Right atrium auricular region (tissue), 2 donors: ENCODE results near the gene ENG. TPM values are rescaled to one million over a fixed set of nuclear protein-coding genes. Genes with fewer than 3 reads are reported as not detected.

Experiments
- DNase-seq: peaks from one replicate; pipeline ENCODE4 v3.0.0-alpha.2; 2019; ENCODE audit warnings: low spot score
- H3K27ac ChIP-seq, 2 donors: fragments of 200-600 bp; sonication (generic); 1 replicate in 1 of 2; 2 replicates in 1 of 2; pipeline ENCODE4 v1.5.1; 2016 to 2019
- H3K27me3 ChIP-seq, 2 donors: fragments of 200-600 bp; sonication (generic); one replicate each; pipeline versions ENCODE4 v1.5.1 to v1.6.0; 2017 to 2019
- H3K36me3 ChIP-seq: fragments of 200-600 bp; sonication (generic); one replicate; pipeline ENCODE4 v1.5.1; 2016
- H3K4me1 ChIP-seq, 2 donors: fragments of 200-600 bp; sonication (generic); one replicate each; pipeline versions ENCODE4 v1.5.1 to v1.6.0; 2017 to 2019
- H3K4me3 ChIP-seq, 2 donors: fragments of 200-600 bp; sonication (generic); 1 replicate in 1 of 2; 2 replicates in 1 of 2; pipeline ENCODE4 v1.5.1; 2017 to 2019; ENCODE audit warnings: mild to moderate bottlenecking in 1 of 2, moderate library complexity in 1 of 2
- H3K9me3 ChIP-seq, 2 donors: fragments of 200-600 bp; sonication (generic); one replicate each; pipeline ENCODE4 v1.5.1; 2019
- CTCF ChIP-seq, 2 donors: fragments of 200-600 bp; sonication (generic); IDR thresholded peaks; one replicate each; pipeline ENCODE4 v1.5.1; 2019; ENCODE audit warnings: antibody characterized with exemption in 2 of 2
- total RNA-seq, 2 donors: library from RNA; depleted of rRNA; stranded (reverse); fragments of >200 nt; gene quantifications; one replicate each; pipeline ENCODE4 v1.1.0, GENCODE V29; 2016

Gene ENG
- total RNA-seq, 2 donors from 2014 or later = 142 to 511 TPM

DNA sequence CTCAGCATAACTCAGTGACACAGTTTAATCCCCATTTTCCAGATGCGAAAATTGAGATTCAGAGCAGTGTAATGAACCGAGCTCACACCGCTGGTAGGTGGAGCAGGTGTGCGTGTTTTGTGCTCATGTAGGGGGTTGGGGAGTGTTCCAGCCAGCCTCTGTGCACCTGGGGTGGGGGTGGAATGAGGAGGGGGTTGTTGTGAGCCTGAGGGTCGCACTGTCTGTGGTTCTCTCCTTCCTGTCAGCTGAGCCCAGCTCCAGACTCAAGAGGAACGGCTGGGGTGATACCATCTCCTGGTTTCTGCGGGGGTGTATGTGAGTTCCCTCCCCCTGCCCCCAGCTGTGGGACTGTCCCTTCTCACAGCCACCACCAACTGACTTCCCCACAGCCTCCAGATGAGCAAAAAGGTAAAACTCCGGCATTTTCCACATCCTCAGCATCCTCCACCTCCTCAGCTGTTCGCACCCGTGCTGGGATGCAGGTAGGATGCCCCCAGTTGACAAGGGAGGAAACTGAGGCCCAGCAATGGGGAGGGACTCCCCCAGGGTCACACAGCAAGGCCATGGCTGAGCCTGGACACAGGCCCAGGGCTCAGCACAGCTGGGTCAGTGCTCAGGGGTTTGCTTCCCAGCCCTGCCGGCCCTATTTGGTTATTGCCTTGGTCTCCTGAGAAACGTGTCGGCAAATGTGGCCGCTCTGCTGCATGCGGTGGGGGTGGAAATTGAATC, 78.1 kb downstream of the ENG start:
- no peak for DNase-seq
- H3K27ac ChIP-seq = no peak overlapping the region
- no peaks in the 10 kb centered on the region for H3K9me3 ChIP-seq
- peak overlapping the region in 1 of 2 donors; percentile 32 for H3K4me3 ChIP-seq
- TF ChIP-seq CTCF (IDR thresholded peaks at IDR 0.05) = no peak
- peaks cover 0 to 21% of the 10 kb centered on the region in 2 donors for H3K4me1 ChIP-seq
- no peaks in the 10 kb centered on the region for H3K36me3 ChIP-seq
- no peaks in the 10 kb centered on the region for H3K27me3 ChIP-seq

- H3K4me3 ChIP-seq = no peak overlapping the region
- DNase-seq = no peak
- no peaks in the 10 kb centered on the region for H3K9me3 ChIP-seq
- no peak overlapping the region for H3K27ac ChIP-seq
- peaks cover 0 to 27% of the 10 kb centered on the region in 2 donors for H3K4me1 ChIP-seq
- H3K27me3 ChIP-seq = no peaks in the 10 kb centered on the region
- no peak for TF ChIP-seq CTCF (IDR thresholded peaks at IDR 0.05)
- no peaks in the 10 kb centered on the region for H3K36me3 ChIP-seq
Observed at GRCh38 chr9:127773981-127774380, 80.5 kb downstream of the ENG start.

DNA sequence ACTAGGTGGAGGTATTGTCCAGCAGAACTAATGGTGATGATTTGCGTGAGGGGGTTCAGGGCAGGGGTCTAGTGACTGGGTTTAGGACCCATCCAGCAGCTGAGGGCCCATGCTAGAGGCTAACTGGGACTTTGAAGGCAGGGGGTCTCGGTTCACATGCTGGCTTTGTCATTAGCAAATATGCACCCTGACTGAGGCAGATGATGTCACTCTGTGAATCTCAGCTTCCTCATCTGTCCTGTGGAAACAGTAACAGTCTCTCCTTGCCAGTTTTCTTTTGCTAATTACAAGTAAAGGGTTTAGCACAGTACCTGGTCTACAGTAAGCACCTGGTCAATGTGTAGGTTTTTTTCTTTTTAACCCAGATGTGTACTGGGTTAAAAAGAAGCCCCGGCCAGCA, 81.2 kb downstream of the ENG start:
- no peaks in the 10 kb centered on the region for H3K27me3 ChIP-seq
- TF ChIP-seq CTCF (IDR thresholded peaks at IDR 0.05) = no peak
- DNase-seq = no peak
- peaks cover 0 to 24% of the 10 kb centered on the region in 2 donors for H3K4me1 ChIP-seq
- H3K27ac ChIP-seq = no peak overlapping the region
- no peak overlapping the region for H3K4me3 ChIP-seq
- H3K9me3 ChIP-seq = no peaks in the 10 kb centered on the region
- no peaks in the 10 kb centered on the region for H3K36me3 ChIP-seq

GRCh38 chr9:127772603-127773002, 81.9 kb downstream of the ENG start:
- DNase-seq = no peak
- H3K27ac ChIP-seq = no peak overlapping the region
- H3K4me1 ChIP-seq = peaks cover 0 to 26% of the 10 kb centered on the region in 2 donors
- no peaks in the 10 kb centered on the region for H3K36me3 ChIP-seq
- H3K27me3 ChIP-seq = no peaks in the 10 kb centered on the region
- no peak for TF ChIP-seq CTCF (IDR thresholded peaks at IDR 0.05)
- no peaks in the 10 kb centered on the region for H3K9me3 ChIP-seq
- H3K4me3 ChIP-seq = no peak overlapping the region

- Histone ChIP-seq H3K4me3 (peak overlapping the region; percentile 9 to 59), H3K9me3 (no peaks in the 10 kb centered on the region), H3K36me3 (no peaks in the 10 kb centered on the region), H3K27me3 (no peaks in the 10 kb centered on the region), H3K4me1 (peaks cover 0 to 35% of the 10 kb centered on the region in 2 donors), H3K27ac (peak overlapping the region in 1 of 2 donors; percentile 41)
- TF ChIP-seq CTCF (IDR thresholded peaks at IDR 0.05) = no peak
- DNase-seq = no peak
Observed at GRCh38 chr9:127771570-127772189, 82.8 kb downstream of the ENG start.
